Astrocyte (in vitro differentiated cells and primary cell): ENCODE data around the gene TMEM18. TPM values are rescaled to one million over a fixed set of nuclear protein-coding genes. Genes with fewer than 3 reads are reported as not detected.

Experiments used
- DNase-seq: peaks from one replicate; pipeline ENCODE4 v3.0.0-alpha.2; 2010; ENCODE audit warnings: low read depth
- FAIRE-seq: peaks from 2 replicates; lab custom pipeline; 2011; peaks lifted over from hg19 to GRCh38; lab: Jason Lieb, UNC
- H2AFZ ChIP-seq: 2 replicates; pipeline ENCODE4 v1.6.0; 2012; ENCODE audit warnings: low read depth, low read length, inconsistent platforms
- H3K27ac ChIP-seq: 2 replicates; pipeline ENCODE4 v1.5.1; 2011; ENCODE audit warnings: low read depth, low read length, inconsistent platforms
- H3K27me3 ChIP-seq: 2 replicates; pipeline ENCODE4 v1.6.0; 2011; ENCODE audit warnings: low read length, inconsistent platforms; ENCODE audit not compliant: insufficient read depth
- H3K36me3 ChIP-seq: 2 replicates; pipeline ENCODE4 v1.5.1; 2011; ENCODE audit warnings: low read length, inconsistent platforms; ENCODE audit not compliant: insufficient read depth
- H3K4me1 ChIP-seq: 2 replicates; pipeline ENCODE4 v1.5.1; 2011; ENCODE audit warnings: low read length, inconsistent platforms; ENCODE audit not compliant: insufficient read depth
- H3K4me2 ChIP-seq: 2 replicates; pipeline ENCODE4 v1.6.0; 2012; ENCODE audit warnings: low read length, inconsistent platforms
- H3K4me3 ChIP-seq: 2 replicates; pipeline ENCODE4 v1.5.1; 2011; ENCODE audit warnings: low read depth, mild to moderate bottlenecking, low read length, inconsistent platforms; ENCODE audit not compliant: insufficient read depth
- H3K79me2 ChIP-seq: 2 replicates; pipeline ENCODE4 v1.6.0; 2012; ENCODE audit warnings: mild to moderate bottlenecking, low read length, inconsistent platforms; ENCODE audit not compliant: insufficient read depth
- H3K9ac ChIP-seq: 2 replicates; pipeline ENCODE4 v1.6.0; 2012; ENCODE audit warnings: mild to moderate bottlenecking, low read length, inconsistent platforms
- H3K9me3 ChIP-seq: 2 replicates; pipeline ENCODE4 v1.5.1; 2012; ENCODE audit warnings: low read depth, mild to moderate bottlenecking, low read length, inconsistent platforms; ENCODE audit not compliant: insufficient read depth
- H4K20me1 ChIP-seq: 2 replicates; pipeline ENCODE4 v1.6.0; 2012; ENCODE audit warnings: low read length, inconsistent platforms; ENCODE audit not compliant: insufficient read depth
- H3K27ac Mint-ChIP-seq: one replicate; pipeline ENCODE4 v1.8.0; 2021; ENCODE audit warnings: mild to moderate bottlenecking, mixed read lengths; ENCODE audit not compliant: unreplicated experiment
- H3K27me3 Mint-ChIP-seq: one replicate; pipeline ENCODE4 v1.8.0; 2021; ENCODE audit warnings: low read depth, mixed read lengths; ENCODE audit not compliant: unreplicated experiment
- H3K36me3 Mint-ChIP-seq: one replicate; pipeline ENCODE4 v1.8.0; 2021; ENCODE audit warnings: low read depth, mixed read lengths; ENCODE audit not compliant: unreplicated experiment
- H3K4me1 Mint-ChIP-seq: one replicate; pipeline ENCODE4 v1.8.0; 2021; ENCODE audit warnings: low read depth, mixed read lengths; ENCODE audit not compliant: unreplicated experiment
- H3K4me3 Mint-ChIP-seq: one replicate; pipeline ENCODE4 v1.8.0; 2021; ENCODE audit warnings: mild to moderate bottlenecking, moderate library complexity, mixed read lengths; ENCODE audit not compliant: unreplicated experiment
- H3K9me3 Mint-ChIP-seq: one replicate; pipeline ENCODE4 v1.8.0; 2021; ENCODE audit warnings: mild to moderate bottlenecking, mixed read lengths; ENCODE audit not compliant: unreplicated experiment
- CTCF ChIP-seq: IDR thresholded peaks from 2 replicates; pipeline ENCODE4 v1.5.1; 2011; ENCODE audit warnings: low read depth, mild to moderate bottlenecking, inconsistent platforms, low read length, moderate library complexity; ENCODE audit not compliant: insufficient read depth
- EZH2 ChIP-seq: IDR thresholded peaks from 2 replicates; pipeline ENCODE4 v1.6.1; 2012; ENCODE audit warnings: mild to moderate bottlenecking, low read length, inconsistent platforms; ENCODE audit not compliant: insufficient read depth
- total RNA-seq: library from RNA; stranded (reverse); gene quantifications from 2 replicates; pipeline ENCODE4 v1.2.1, GENCODE V29; 2021

The TMEM18 gene
- total RNA-seq, 1 donor from 2014 or later: 16.8 TPM

- Histone ChIP-seq H3K9ac (no peak overlapping the region), H3K27me3 (no peaks in the 10 kb centered on the region), H3K4me1 (no peaks in the 10 kb centered on the region), H4K20me1 (no peaks in the 10 kb centered on the region), H3K9me3 (no peaks in the 10 kb centered on the region), H3K4me3 (no peak overlapping the region), H3K27ac (no peak overlapping the region), H2AFZ (no peak overlapping the region), H3K4me2 (no peak overlapping the region), H3K79me2 (no peaks in the 10 kb centered on the region), H3K36me3 (no peaks in the 10 kb centered on the region)
- no peaks in the 10 kb centered on the region for H3K9me3 Mint-ChIP-seq
- no peaks in the 10 kb centered on the region for H3K4me1 Mint-ChIP-seq
- no peak for FAIRE-seq
- no peak overlapping the region for H3K27ac Mint-ChIP-seq
- H3K27me3 Mint-ChIP-seq: peaks cover 34% of the 10 kb centered on the region
- no peaks in the 10 kb centered on the region for H3K36me3 Mint-ChIP-seq
- DNase-seq: no peak
- no peak overlapping the region for H3K4me3 Mint-ChIP-seq
- TF ChIP-seq CTCF (no peak), EZH2 (no peak)
Measured at GRCh38 chr2:643334-643733, 33.9 kb downstream of the TMEM18 start.

DNA sequence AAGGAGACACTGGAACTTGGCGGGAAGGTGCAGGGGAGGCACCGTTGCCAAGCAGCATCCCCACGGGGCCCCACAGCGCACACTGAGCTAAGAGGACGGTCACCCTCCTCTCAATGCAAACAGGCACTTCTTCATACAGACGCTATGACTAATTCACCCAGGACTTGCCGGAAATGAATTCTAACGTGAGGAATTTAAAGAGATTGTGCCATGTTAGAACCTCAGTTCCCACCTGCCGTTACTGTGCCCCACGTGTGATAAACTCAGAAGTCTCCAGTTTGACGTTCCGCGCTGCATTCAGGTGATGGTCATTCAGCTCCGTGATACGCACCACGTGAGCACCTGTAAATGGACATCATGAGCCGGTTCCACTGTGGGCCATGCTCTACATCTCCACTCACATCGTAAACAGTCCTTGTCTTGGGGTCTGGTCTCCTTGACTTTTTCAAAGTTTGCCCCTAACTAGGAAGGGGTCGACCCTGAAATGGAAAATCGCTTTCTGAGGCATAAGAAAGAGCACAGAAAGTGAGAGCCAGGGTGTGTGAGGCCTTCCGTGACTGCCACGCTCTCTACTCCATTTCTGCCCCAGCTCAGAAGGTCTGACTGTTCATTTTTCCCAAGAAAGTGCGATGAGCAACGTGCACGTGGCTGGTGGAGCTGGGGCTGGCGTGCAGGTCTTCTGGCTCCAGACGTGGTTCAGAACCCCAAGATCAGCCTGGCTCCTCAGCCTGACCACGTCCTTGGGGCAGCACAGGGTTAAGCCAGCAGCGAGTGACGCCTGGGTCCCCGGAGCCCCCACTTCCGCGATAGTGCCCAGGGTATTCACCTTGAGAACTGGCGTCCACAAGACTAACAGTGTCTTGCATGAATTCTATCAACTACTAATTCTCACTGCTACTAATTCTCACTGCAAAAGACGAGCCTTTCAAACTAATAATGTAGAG lies 35.1 kb downstream of the TMEM18 start:
- Mint-ChIP-seq H3K4me3 (no peak overlapping the region), H3K4me1 (no peaks in the 10 kb centered on the region), H3K36me3 (no peaks in the 10 kb centered on the region), H3K27ac (no peak overlapping the region), H3K9me3 (peaks cover 2% of the 10 kb centered on the region), H3K27me3 (peaks cover 28% of the 10 kb centered on the region)
- no peaks in the 10 kb centered on the region for H3K4me1 ChIP-seq
- no peak for TF ChIP-seq CTCF
- no peak for TF ChIP-seq EZH2
- H3K79me2 ChIP-seq: no peaks in the 10 kb centered on the region
- no peak overlapping the region for H3K9ac ChIP-seq
- H3K27me3 ChIP-seq: no peaks in the 10 kb centered on the region
- no peak for DNase-seq
- no peaks in the 10 kb centered on the region for H3K9me3 ChIP-seq
- no peak for FAIRE-seq
- no peak overlapping the region for H3K4me2 ChIP-seq
- no peak overlapping the region for H3K4me3 ChIP-seq
- H3K27ac ChIP-seq: no peak overlapping the region
- H2AFZ ChIP-seq: no peak overlapping the region
- no peaks in the 10 kb centered on the region for H3K36me3 ChIP-seq
- H4K20me1 ChIP-seq: no peaks in the 10 kb centered on the region
